AG04450 (cell line): Measurements from ENCODE around the gene D2HGDH. TPM values are rescaled to one million over a fixed set of nuclear protein-coding genes. Genes with fewer than 3 reads are reported as not detected.
"Not testable (repeated sequence)": the region's sequence is repeated elsewhere in the genome, so short reads cannot be mapped to it uniquely, and the experiment has no call there.

ENCODE experiments used
- CTCF ChIA-PET: fragments of 300-600, 350-600 bp; formaldehyde crosslinking; extraction: SDS; loops from one replicate; lab custom pipeline; 2022; ENCODE audit warnings: antibody characterized with exemption, inconsistent platforms; lab: Charles Lee
- POLR2A ChIA-PET: fragments of 350-600 bp; formaldehyde crosslinking; extraction: SDS; loops from one replicate; lab custom pipeline; 2021; ENCODE audit warnings: antibody characterized with exemption, inconsistent platforms; lab: Yijun Ruan, JAX
- DNase-seq: peaks from one replicate; pipeline ENCODE4 v3.0.0-alpha.2; 2011; ENCODE audit warnings: low read depth, low spot score
- H3K27ac ChIP-seq: one replicate; pipeline ENCODE4 v1.5.1; 2012; ENCODE audit warnings: low read depth, low read length, control low read depth
- H3K27me3 ChIP-seq: one replicate; pipeline ENCODE4 v1.6.0; 2012; ENCODE audit warnings: low read length; ENCODE audit not compliant: control insufficient read depth, insufficient read depth
- H3K4me3 ChIP-seq: 2 replicates; pipeline ENCODE4 v1.5.1; 2011; ENCODE audit warnings: mild to moderate bottlenecking, low read depth, low read length, control low read depth
- H3K9me3 ChIP-seq: 2 replicates; pipeline ENCODE4 v1.5.1; 2012; ENCODE audit warnings: low read length; ENCODE audit not compliant: control insufficient read depth, insufficient read depth
- polyA plus RNA-seq: library from polyadenylated mRNA; depleted of rRNA; stranded (reverse); fragments of >200 nt; gene quantifications from 2 replicates; pipeline ENCODE4 v1.2.3, GENCODE V29; 2011
- TF ChIP-seq, protein P1 (sequence below): IDR thresholded peaks from 2 replicates; pipeline ENCODE4 v1.5.1; 2011; ENCODE audit warnings: low read depth, low read length, control low read depth, inconsistent platforms

D2HGDH gene
- polyA plus RNA-seq, 1 experiment = 7.3 TPM

DNA sequence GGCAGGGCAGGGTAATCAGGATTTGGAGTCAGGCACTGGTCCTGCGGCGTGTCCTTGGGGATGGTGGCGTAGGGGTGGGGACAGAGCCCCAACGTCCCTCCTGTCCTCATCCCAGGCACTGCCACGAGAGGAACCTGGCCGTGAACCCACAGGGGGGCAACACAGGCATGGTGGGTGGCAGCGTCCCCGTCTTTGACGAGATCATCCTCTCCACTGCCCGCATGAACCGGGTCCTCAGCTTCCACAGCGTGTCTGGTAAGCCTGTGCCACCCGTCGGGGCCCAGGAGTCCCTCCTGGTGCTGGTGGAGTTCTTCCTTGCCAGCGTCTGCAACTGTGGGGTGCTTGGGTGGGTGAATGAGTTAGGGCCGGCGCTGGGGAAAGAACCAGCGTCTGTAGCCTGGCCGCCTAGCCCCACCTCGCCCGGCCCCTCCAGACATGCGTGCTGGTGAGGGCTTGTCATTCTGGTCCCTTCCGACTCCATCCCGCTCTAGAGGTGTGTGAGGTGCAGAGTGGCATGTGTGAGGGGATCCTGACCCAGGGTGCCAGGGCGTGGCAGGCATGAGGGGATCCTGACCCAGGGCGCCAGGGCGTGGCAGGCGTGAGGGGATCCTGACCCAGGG, 8.0 kb downstream of the D2HGDH start:
- TF ChIP-seq, protein P1, sequence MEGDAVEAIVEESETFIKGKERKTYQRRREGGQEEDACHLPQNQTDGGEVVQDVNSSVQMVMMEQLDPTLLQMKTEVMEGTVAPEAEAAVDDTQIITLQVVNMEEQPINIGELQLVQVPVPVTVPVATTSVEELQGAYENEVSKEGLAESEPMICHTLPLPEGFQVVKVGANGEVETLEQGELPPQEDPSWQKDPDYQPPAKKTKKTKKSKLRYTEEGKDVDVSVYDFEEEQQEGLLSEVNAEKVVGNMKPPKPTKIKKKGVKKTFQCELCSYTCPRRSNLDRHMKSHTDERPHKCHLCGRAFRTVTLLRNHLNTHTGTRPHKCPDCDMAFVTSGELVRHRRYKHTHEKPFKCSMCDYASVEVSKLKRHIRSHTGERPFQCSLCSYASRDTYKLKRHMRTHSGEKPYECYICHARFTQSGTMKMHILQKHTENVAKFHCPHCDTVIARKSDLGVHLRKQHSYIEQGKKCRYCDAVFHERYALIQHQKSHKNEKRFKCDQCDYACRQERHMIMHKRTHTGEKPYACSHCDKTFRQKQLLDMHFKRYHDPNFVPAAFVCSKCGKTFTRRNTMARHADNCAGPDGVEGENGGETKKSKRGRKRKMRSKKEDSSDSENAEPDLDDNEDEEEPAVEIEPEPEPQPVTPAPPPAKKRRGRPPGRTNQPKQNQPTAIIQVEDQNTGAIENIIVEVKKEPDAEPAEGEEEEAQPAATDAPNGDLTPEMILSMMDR = no peak
- Histone ChIP-seq H3K27ac (no peak overlapping the region), H3K4me3 (no peak overlapping the region), H3K9me3 (peaks cover 12% of the 10 kb centered on the region), H3K27me3 (no peaks in the 10 kb centered on the region)
- DNase-seq = no peak
- ChIA-PET CTCF (no interaction called here), POLR2A (no interaction called here)

DNA sequence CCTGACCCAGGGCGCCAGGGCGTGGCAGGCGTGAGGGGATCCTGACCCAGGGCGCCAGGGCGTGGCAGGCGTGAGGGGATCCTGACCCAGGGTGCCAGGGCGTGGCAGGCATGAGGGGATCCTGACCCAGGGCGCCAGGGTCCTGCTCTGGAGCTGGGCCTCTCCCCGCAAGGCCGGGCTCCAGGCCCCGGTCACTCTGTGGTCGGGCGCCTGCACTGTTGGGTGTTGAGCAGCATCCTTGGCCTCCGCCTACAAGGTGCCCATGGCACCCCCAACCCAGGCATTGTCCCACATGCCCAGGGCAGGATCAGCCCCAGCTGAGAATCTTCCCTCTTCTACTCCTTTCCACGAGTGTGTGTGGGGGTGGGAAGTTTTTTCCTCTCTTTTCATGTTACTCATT, 8.6 kb downstream of the D2HGDH start:
- H3K4me3 ChIP-seq, H3K27me3 ChIP-seq, DNase-seq, CTCF ChIA-PET, POLR2A ChIA-PET, H3K27ac ChIP-seq: not testable (repeated sequence)
- H3K9me3 ChIP-seq = peaks cover 12% of the 10 kb centered on the region

DNA sequence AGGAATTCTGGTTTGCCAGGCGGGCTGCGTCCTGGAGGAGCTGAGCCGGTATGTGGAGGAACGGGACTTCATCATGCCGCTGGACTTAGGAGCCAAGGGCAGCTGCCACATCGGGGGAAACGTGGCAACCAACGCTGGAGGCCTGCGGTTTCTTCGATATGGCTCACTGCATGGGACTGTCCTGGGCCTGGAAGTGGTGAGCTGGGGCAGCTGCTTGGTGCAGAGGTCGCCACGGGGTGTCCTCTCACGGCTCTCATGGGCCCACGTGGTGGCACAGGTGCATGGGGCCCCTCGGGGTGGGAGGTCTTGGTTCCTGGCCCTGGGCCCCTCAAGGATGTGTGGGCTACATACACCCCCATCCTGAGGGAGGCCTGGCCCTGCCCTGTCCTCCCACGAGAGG, 9.2 kb downstream of the D2HGDH start:
- H3K27me3 ChIP-seq = no peaks in the 10 kb centered on the region
- DNase-seq = no peak
- no peak overlapping the region for H3K4me3 ChIP-seq
- POLR2A ChIA-PET = no interaction called here
- no peak overlapping the region for H3K27ac ChIP-seq
- CTCF ChIA-PET = no interaction called here
- TF ChIP-seq, protein P1 = no peak
- peaks cover 12% of the 10 kb centered on the region for H3K9me3 ChIP-seq

DNA sequence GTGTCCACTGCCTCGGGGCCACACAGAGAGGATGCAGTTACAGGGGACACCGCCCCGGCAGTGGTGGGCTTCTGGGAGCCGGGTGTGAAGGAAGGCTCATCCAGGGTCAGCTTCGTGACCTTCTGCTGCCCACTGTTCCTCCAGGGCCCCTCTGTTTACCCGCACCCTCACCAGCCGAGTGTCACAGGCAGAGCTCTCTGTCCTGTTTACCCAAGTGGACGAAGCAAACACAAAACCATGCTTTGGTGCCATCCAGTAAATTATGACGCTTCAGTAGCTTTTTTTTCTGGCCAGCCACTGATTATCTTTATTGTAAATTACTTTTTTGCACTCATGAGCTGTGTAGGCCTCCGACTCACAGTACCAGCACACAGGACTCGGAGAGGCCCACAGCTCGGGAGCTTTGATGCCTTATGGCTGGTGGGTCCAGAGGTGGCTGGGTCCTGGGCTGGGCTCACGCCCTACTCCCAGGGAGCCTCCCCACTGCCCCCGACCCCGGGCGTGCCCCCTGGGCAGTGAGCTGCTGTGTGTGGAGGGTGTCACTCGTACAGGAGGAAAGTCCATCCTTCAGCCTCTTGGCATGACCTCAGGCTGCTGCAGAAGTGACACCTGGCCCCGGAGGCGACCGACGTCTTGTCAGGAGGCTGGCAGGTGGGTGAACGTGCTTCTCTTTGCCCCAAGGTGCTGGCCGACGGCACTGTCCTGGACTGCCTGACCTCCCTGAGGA, 9.8 kb downstream of the D2HGDH start:
- no peak overlapping the region for H3K27ac ChIP-seq
- DNase-seq = no peak
- TF ChIP-seq, protein P1 = no peak
- H3K27me3 ChIP-seq = no peaks in the 10 kb centered on the region
- no peak overlapping the region for H3K4me3 ChIP-seq
- CTCF ChIA-PET = no interaction called here
- POLR2A ChIA-PET = no interaction called here
- peaks cover 12% of the 10 kb centered on the region for H3K9me3 ChIP-seq

DNA sequence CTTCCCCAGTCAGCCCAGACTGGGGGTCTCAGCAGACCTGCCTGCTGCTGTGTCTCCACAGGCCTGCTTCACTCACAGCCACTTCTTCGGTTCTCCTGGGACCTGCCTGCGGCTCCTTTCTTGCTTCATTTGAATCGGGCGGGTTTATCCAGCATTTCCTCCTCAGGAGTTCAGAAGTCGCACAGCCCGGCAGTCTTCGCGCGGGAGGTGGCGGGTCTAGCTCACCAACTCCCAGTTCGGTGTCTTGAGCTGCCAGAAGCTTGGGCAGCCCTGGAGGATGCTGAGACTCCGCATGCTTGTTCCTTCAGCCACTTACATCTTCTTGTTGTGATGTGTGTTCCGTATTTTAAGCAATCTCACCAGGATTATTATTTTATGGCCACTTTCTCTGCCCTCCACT, 10.8 kb downstream of the D2HGDH start:
- H3K27ac ChIP-seq = no peak overlapping the region
- ChIA-PET POLR2A (no interaction called here), CTCF (no interaction called here)
- no peak overlapping the region for H3K4me3 ChIP-seq
- H3K9me3 ChIP-seq = peaks cover 12% of the 10 kb centered on the region
- DNase-seq = no peak
- no peaks in the 10 kb centered on the region for H3K27me3 ChIP-seq
- TF ChIP-seq, protein P1 = no peak
